HUDEP-2 (cell line): ENCODE data around the gene NECTIN1.

Experiments used
- DNase-seq, 76 experiments: peaks; one replicate each; lab custom pipeline; 2025; ENCODE audit not compliant: unreplicated experiment in 76 of 76; lab: John Stamatoyannopoulos, UW

Gene NECTIN1

DNA sequence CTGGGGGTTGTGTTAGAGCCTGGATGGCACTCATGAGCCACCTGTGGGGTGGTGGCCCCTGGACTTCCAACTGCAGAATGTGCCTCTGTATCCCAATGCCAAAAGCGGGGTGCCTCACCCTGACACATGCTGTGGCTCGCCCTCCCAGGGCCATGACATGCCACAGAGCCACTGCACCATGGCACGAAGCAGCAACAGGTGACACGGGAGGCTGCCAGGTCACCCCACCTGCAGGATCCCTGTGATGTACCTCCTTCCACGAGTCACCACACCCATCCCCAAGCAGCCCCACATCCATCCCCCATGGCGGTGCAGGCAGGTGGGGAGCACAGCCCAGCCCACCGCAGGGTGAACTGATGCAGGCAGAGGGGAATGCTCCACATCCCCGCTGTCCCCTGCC lies 14.8 kb downstream of the NECTIN1 start:
- DNase-seq, result no peak

DNA sequence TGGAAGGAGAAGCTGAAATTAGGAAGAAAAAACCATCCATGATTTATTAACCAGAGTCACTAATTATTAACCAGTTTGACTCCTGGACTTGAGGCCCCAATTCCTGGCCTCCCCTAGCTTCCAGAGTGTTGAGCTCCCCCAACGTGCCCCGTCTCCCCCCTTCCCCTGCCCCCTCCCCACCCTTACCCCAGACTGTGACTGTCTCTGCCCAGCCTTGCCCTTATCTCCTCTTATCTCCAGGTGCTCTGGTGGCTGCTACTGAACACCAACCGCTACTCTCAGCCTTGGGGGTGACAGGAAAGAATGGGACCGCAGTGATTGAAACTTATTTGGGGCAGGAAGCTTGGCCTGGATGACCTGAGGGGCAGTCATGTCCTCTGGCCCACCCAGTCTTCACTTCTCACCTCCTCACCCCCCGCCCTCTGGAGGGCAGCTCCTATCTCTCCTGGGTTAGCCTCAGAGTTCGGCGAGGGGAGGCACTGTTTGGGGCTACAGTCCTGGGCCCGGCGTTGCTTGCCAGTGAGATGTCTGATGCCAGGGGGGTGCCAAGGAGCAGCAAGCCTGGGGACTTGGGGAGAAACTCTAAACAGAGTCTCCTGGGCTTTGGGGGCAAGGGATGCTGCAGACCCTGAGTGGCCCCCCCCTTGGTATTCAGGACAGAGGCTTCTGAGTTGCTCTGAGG lies 15.5 kb downstream of the NECTIN1 start:
- no peak for DNase-seq

DNA sequence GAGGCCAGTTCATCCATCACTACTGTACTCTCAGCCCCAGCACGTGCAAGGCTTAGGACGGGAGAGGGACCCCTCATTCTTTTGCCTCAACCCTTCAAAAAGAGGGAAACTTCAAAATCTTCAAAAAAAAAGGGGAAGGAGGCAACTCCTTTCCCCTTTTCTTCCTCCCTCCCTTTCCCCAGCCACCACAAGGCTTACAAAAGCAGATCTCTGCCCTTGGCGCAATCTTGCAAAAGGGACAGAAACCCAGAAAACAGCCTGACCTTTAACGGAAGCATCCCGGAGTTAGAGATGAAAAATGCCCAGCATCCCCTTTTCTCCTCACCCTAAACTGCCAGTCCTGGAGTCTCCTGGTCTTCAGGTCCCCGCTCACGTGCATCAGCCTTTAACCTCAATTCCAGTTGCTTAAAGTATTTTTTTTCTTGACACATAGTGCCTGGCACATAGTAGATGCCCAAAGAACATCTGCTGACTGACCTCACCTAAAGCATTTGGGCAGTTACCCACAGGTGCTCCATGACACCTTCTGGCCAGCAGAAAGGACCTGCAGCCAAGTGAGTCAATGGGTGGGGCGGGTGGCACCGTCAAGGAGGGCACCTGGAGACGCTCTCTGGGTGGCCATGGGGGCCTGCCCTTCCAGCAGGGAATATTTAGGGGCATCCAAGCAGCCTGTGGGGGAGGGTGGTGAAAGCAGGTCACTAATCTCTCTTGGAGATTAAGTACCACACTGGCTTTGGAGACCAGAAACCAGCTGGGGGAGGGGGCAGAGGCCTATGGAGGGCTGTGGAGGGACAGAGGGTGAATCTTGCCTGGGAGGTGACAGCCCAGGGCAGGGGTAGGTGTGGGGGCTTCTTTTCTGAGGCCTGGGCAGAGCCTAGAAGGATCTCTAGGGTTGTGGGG lies 16.3 kb downstream of the NECTIN1 start:
- no peak for DNase-seq

DNA sequence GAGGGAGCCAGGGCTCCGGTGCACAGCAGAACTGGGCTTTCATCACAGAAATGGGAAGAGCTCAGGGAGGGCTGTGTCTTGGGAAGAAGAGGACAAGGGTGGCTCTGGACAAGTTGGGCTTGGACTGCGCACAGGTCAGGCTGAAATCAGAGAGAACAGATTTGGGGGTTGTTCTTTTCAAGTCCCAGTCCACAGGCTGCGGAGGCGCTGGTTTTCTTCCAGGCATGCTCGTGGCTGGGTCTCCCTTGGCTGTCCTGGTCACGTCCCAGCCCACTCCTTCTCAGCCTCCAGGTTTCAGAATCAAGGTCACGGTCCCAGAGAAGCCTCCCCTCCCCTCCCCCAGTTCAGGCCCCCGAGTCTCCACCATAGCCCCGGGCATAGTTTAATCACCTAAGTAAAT lies 17.0 kb downstream of the NECTIN1 start:
- DNase-seq, result no peak

DNA sequence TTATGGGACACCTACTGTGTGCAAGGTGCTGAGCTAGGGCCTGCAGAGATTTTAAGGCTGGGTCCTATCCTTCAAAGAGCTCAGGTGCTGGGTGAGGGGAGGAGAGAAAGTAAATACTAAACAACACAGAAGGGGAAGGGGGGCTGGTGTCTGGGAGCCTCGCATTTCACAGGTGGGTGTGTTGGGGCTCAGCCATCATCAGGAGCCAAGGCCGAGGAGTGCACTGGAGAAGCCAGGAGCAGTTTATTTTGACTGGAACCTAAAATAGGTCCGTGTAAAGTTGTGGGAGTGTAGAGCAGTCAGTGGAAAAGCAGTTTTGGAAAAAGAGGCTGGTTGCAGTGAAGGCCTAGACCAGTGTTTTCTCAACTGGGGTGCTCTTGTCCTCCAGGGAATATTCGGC lies 17.5 kb downstream of the NECTIN1 start:
- DNase-seq, result no peak

DNA sequence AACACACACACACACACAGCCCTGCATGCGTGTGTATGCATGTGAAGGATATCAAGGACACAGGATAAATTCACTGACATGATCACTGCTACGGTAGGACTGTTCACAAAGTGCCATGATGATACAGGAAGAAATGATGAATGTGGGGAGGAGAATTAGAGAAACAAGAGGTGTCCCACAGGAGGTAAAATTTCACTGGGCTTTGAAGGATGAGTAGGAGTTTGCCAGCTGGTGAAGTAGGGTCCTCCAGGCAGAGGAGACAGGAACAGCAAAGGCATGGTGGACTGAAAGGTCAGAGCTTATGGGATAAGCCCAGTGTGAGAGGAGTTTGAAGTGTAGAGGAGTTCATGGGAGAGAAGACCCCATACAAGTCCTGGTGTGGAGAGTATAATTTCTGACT lies 18.6 kb downstream of the NECTIN1 start:
- no peak for DNase-seq

DNA sequence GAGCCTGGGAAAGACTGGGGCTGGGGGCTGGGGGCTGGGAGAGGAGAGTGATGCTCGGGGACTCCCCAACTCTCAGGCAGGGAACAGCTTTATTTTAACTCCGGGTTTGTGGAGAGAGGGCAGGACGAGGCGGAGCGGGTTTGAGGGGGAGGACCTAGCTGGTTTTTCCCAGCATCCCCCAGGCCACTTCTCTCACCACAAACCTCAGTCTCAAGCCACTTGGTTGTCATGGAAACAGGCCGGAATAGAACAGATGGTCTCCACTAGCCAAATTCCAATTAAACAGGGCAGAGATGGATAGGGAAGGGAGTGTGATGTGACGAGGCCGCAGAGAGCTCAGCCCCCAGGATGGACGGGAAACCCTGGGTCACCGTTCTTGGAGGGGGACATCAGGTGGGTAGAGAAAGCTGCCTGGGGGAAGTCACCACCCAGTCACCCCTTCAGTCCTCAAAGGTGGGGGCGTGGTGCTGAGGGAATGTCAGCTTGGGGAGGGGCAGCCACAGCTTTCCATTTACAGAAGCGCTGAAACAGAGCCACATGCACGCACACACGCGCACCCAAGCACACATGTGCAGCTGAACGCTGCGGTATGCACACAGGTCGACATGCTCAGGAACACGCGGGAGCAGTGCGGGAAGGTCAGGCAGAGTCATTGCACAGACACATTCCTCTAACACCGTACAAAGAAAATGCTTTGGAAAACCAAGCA lies 19.2 kb downstream of the NECTIN1 start:
- DNase-seq, result no peak

DNA sequence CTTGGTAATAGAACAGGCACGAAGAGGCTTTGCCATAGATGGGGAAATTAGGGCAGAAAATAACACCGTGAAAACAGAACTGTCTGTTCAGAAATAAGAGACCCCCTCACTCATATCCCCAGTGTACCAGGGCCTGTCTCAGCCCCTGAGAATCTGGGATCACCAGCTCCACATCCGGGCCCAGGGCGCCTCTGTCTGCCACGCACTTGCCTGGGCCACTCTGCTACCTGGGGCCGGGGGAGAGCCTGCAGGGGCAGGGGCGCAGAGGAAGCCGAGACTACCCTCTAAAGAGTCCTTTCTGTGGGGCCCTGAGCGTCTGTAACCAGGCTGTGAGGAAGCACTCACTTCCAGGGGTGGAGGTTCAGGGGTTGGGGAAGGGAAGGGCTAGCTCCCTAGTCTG lies 19.8 kb downstream of the NECTIN1 start:
- no peak for DNase-seq

DNA sequence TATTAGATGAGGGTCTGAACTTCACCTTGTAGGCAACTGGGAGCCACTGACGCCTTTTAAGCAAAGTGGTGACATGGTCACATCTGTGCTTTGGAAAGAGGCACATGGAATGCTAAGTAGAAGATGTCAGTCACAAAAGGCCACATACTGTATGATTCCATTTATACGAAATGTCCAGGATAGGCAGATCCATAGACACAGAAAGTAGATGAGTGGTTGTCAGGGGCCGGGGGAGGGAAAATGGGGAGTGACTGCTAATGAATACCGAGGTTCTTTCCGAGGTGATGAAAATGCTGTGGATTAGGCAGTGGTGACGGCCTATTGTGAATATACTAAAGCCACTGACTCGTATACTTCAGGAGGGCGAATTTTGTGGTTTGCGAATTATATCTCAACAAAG lies 20.6 kb downstream of the NECTIN1 start:
- no peak for DNase-seq

DNA sequence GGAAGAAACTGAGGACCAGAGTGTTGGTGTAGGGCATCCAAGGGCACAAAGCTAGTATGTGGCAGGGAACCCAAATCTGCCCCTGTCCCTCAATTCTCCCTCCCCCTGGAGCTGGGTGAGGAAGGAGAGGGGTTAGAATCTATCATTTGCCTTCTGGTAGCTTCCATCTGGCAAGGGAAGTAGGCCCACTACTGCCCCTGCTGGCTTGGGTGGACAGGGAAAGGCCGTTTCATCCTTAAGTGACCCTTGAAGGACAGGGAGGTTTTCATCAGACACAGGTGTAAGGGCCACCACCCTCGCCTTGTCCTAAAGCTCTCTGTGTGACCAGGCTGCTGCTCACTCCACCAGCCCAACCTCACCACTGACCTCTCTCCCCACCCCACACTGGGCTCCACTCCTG lies 22.1 kb downstream of the NECTIN1 start:
- DNase-seq, result no peak

DNA sequence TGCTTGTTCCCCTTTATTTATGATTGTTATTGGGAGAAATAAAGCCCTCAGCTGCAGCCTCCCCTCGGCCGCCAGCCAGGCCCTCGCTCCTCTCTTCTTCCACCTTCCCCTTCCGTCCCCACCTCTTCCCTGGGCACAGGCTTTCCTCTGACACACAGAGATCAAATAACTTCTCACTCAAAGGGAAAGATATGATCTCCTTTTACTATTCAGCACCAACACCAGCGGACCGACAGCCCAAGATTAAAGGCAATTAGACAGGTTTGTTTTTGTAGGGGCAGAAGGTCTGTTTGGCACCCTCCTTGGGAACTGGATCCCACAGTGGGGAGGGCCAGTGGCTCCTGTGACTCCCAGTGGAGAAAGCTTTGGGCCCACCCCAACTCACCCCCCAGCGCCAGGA lies 23.0 kb downstream of the NECTIN1 start:
- DNase-seq, result no peak

DNA sequence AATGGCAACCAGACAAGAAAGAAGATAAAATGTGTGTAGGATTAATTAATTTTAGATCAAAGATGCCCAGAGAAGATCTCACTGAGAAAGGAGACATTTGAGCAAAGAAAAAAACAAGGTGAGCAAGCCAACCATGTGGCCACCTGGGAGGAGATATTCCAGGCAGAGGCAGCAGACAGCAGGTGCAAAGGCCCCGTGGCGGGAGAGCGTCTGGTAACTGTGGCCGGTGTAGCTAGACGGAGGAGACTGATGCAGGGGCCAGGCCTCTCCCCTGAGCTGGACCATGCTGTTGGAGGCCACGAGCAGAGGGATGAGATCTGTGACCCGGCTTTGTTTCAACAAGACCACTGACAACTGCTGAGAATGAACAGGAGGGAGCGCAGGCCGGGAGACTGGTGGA lies 23.6 kb downstream of the NECTIN1 start:
- DNase-seq, result no peak

DNA sequence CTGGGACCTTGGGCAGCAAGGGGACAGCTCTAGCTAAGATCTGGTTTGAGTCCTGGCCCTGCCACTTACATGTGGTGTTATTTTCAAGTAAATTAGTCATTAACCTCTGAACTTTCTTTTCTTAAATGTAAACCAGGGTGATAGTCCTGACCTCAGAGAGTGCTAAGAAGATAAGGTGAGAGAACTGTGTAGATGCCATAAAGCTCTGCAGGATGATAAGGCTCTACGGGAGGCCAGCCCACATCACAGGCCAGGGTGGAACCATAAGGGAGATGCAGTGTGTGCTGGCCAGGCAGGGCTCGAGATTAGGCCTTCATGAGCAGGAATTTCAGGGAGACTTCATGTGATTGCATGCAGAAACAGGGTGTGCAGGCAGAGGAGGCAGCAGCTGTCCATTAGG lies 24.2 kb downstream of the NECTIN1 start:
- DNase-seq, result peak in 32 of 76 experiments; percentile 3 to 52 (median 24)

DNA sequence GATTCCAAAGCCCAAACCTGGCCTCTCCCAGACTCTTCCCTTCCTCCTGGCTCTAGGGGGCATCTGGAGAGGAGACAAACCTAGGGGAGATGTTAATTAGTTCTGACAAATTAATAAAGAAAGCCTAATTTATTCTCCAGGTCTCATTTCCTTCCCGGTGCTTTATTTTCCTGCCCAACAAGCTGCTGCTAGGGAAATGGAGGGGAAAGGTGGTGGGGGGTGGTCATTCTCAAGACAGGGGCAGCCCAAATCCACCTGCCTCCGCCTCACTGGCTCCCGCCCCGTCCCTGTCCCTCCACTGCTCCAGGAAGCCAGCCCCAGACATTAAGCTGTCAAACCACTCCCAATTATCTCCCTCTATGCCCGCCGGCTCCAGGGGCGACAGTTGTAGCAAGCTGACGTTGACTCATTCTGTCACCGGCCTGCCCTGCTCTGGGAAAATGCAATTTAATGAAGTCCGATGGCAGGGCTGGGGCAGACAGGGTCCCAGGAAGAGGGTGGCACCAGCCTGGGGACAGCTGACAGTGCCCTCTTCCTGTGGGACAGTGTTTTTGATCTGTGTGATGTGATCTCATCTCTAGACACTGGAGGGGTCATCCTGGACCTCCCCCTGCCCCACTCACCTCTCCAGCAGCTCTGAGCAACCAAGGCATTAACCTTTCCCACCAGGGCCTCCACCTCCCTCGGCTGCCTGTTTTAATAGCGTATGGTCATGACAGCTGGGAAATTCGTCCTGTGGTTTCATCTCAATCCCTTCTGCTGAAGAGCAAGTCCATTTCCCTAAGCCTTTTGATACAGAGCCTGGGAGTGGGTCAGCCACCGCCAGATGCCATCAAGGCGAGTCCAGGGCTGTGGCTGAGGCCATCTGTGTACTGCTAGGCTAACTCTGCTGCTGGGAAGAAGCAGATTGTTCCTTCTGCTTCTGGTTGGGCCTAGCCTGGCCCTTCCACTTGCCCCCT lies 27.1 kb downstream of the NECTIN1 start:
- DNase-seq, result no peak

DNA sequence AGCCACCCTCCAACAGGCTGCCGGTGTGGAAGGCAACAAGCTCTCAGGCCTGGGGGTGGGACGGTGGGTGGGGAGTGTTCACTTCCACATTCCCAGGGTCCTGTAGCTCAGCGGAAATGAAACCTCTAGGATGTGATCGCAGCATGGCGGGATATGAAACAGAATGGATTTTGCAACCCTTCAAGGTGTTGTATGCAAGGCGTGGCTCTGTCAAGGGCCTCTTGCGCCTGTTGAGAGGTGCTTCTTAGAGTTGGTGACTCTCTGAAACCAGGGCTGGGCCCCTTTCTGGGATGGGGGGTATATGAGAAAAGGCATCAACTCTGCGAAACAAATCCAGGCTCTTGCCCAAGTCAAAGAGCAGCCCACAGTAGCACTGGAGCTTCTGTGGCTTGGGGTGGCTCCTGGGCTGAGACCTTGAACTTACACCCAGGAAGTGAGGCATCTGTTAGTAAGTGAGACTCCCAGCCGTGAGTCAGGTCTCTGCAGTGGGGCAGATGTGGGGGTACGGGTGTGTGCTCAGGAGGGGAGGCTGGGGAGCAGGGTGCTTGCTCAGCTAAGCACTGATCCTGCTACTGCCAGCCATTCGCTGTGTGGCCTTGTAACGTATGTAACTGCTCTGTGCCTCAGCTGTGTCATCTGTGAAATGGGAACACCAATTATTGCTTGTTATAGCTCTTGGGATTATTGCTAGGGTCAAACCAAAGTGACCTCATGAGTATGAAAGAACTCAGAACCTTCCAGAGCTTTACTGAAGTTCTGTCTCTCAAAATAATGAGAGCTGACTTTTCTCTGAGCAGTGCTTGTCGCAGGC lies 28.3 kb downstream of the NECTIN1 start:
- no peak for DNase-seq

DNA sequence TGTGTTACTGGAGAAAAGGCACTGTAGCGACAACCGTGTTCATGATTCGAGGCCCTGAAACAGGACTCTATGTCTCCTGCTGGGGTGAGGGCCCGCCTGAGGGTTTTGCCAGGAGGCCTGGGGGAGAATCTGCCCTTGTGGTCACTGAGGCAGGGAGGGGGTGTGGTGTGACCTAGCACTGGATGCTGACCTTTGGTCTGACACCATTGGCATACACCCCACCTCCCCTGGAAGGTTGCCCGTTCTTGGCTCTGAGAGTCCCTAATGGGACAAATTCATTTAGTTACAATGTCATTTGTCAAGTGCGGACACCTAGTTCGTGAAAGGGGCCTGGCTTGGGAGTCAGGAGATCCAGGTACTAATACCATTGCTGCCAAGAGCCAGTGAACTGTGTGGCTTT lies 29.0 kb downstream of the NECTIN1 start:
- DNase-seq, result no peak

DNA sequence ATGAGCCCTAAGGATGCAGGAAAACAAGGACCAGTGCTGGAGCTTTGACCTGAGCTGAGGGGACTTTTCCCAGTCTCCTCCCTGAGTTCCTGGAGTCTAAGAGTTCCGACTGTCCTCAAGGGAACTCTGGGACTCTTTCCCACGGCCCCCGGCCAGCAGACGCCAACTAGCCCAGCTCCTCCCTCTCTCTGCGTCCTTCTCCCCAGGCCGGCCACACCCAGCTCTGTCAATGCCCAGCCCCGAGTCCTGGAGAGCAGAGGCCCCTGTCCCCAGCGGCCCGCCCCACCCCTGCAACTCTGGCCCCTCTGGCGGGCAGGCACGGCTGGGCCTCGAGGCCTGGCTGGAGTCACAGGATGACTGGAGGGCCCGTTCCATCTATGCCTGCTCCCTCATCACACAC lies 29.8 kb downstream of the NECTIN1 start:
- no peak for DNase-seq

DNA sequence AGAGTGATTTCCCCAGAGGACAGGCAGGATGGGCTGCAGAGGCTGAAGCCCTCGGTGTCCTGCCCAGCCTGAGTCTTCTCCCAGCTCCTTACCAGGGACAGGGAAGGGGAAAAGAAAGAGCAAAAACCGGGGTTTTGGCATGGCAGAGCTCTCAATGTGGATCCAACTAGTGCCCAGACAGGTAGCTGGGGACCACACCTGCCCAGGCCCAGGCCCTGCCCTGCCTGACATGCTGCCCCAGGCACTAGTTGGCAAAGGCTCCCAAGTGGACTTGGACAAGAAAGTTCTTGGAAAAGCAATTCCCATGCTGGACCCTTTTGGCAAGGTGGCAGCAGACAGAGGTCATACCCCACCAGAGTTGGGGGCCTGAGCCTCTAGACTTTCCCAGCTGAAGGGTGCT lies 31.1 kb downstream of the NECTIN1 start:
- no peak for DNase-seq

DNA sequence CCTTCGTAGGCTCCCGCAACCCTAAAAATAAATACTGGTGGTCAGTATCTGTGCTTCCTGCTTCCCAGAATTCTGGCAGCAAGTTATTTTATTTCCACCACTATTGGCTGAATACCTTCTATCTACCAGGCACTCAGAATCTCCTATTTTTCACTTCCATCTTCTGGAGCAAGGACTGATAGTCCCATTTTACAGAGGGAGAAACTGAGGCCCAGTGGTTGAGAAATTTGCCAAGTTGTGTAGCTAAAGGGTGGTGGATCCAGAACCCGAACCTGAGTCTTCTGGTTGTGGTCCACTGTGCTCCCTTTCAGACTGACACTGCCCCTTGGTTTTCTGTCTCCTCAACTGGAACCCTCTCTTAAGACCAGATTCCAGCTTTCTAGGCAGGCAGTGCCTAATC lies 31.6 kb downstream of the NECTIN1 start:
- no peak for DNase-seq
